ENCODE data around the gene ZNF213. TPM values are rescaled to one million over a fixed set of nuclear protein-coding genes. Genes with fewer than 3 reads are reported as not detected.

ZNF213 gene
- total and polyA plus RNA-seq, 10 donors: 2.4 to 11.4 (median 7.7) TPM

DNA sequence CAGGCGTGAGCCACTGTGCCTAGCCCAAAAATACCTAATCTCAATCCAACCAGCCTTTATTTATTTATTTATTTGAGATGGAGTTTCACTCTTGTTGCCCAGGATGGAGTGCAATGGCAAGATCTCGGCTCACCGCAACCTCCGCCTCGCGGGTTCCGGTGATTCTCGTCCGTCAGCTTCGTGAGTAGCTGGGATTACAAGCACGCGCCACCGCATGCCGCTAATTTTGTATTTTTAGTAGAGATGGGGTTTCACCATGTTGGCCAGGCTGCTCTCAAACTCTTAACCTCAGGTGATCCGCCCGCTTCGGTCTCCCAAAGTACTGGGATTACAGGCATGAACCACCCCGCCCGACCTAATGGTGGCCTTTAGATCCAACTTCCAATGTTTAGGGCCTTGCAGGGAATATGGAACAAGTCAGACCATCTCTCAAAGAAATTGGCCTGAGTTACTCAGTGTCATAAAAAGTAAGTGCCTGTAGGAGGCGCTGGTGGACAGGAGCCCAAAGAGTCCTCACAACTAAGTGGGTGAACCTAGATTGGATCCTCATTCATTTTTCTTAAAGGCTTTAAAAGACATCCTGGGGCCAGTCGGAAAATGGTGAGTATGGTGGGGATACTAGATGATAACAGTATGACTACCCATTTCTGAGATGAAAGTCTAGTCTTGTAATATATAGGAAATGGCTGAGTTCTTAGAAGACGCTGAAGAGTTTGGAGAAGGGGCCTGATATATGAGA lies 40.4 kb upstream of the ZNF213 start:
- no peak overlapping the region for H3K27ac ChIP-seq
- DNase-seq: peak; percentile 48
- H3K9me3 ChIP-seq: no peaks in the 10 kb centered on the region
- WGBS, 5 donors: 79 to 93% (median 87%) methylated on average over 22 of the region's 22 CpGs
- H3K4me1 ChIP-seq: peaks cover 9 to 60% (median 29%) of the 10 kb centered on the region in 6 donors
- intact Hi-C loops (cut with DNase I; ENCODE audit: low total_unique reads): no loop called here
- H3K27me3 ChIP-seq (replicated peaks in 1 of 7): peaks cover 0 to 6% (median 0%) of the 10 kb centered on the region in 7 donors
- TF ChIP-seq POLR2AphosphoS5 (IDR thresholded peaks at IDR 0.05) (no peak), CTCF (IDR thresholded peaks at IDR 0.05 in 8 of 11, conservative IDR thresholded peaks at IDR 0.05 in 3 of 11) (peak in 9 of 11 experiments; percentile 33 to 64 (median 54))
- no peak overlapping the region for H3K4me3 ChIP-seq
- no peaks in the 10 kb centered on the region for H3K36me3 ChIP-seq

- H3K36me3 ChIP-seq: no peaks in the 10 kb centered on the region
- H3K27ac ChIP-seq: peak overlapping the region in 6 of 8 donors; percentile 25 to 67 (median 54)
- peak; percentile 89 for DNase-seq
- H3K4me3 ChIP-seq: no peak overlapping the region
- intact Hi-C loops (cut with DNase I; ENCODE audit: low total_unique reads): no loop called here
- WGBS, 5 donors: 2 to 18% (median 6%) methylated on average over 4 of the region's 4 CpGs
- peaks cover 19 to 62% (median 42%) of the 10 kb centered on the region in 6 donors for H3K4me1 ChIP-seq
- H3K27me3 ChIP-seq (replicated peaks in 1 of 7): peaks cover 0 to 6% (median 0%) of the 10 kb centered on the region in 7 donors
- H3K9me3 ChIP-seq: no peaks in the 10 kb centered on the region
- TF ChIP-seq POLR2A (IDR thresholded peaks at IDR 0.05) (no peak), POLR2AphosphoS5 (IDR thresholded peaks at IDR 0.05) (peak in 1 of 3 donors; percentile 15), CTCF (IDR thresholded peaks at IDR 0.05 in 8 of 11, conservative IDR thresholded peaks at IDR 0.05 in 3 of 11) (peak in 8 of 11 experiments; percentile 21 to 55 (median 44))
Observed at GRCh38 chr16:3095869-3096268, 39.0 kb upstream of the ZNF213 start.

GRCh38 chr16:3096362-3096761 lies 38.5 kb upstream of the ZNF213 start:
- TF ChIP-seq POLR2A (IDR thresholded peaks at IDR 0.05) (no peak), POLR2AphosphoS5 (IDR thresholded peaks at IDR 0.05) (no peak), CTCF (IDR thresholded peaks at IDR 0.05 in 8 of 11, conservative IDR thresholded peaks at IDR 0.05 in 3 of 11) (no peak)
- peak; percentile 61 for DNase-seq
- Histone ChIP-seq H3K4me1 (peaks cover 24 to 62% (median 44%) of the 10 kb centered on the region in 6 donors), H3K4me3 (no peak overlapping the region), H3K27me3 (replicated peaks in 1 of 7) (peaks cover 0 to 6% (median 0%) of the 10 kb centered on the region in 7 donors), H3K9me3 (no peaks in the 10 kb centered on the region), H3K36me3 (no peaks in the 10 kb centered on the region), H3K27ac (peak overlapping the region in 6 of 8 donors; percentile 25 to 67 (median 54))
- intact Hi-C loops (cut with DNase I; ENCODE audit: low total_unique reads): no loop called here
- WGBS, 5 donors: 73 to 94% (median 82%) methylated on average over 6 of the region's 6 CpGs

DNA sequence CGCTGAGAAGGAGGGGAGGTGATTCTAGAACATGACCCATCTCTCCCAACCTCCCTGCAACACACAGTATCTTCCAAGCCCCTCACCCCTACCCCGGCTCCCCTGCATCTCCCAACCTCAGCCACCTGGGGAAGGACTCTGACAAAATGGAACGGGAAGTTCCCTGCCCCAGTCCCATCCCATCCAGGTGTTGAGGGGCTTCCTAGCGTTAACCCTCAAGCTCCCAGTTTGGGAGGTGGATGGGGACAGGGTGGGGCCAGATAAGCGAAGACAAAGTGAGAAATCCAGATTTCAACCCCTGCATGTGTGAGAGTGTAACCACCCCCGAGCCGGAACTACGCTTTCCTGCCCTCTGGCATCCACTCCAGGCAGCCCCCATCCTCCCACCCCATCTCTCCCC lies 37.6 kb upstream of the ZNF213 start:
- WGBS, 5 donors: 60 to 73% (median 73%) methylated on average over 8 of the region's 8 CpGs
- peak; percentile 43 for DNase-seq
- H3K4me3 ChIP-seq: no peak overlapping the region
- intact Hi-C loops (cut with DNase I; ENCODE audit: low total_unique reads): no loop called here
- peaks cover 26 to 66% (median 49%) of the 10 kb centered on the region in 6 donors for H3K4me1 ChIP-seq
- no peaks in the 10 kb centered on the region for H3K36me3 ChIP-seq
- TF ChIP-seq POLR2AphosphoS5 (IDR thresholded peaks at IDR 0.05) (no peak), CTCF (IDR thresholded peaks at IDR 0.05 in 8 of 11, conservative IDR thresholded peaks at IDR 0.05 in 3 of 11) (no peak), POLR2A (IDR thresholded peaks at IDR 0.05) (no peak)
- no peak overlapping the region for H3K27ac ChIP-seq
- no peaks in the 10 kb centered on the region for H3K9me3 ChIP-seq
- peaks cover 0 to 4% (median 0%) of the 10 kb centered on the region in 7 donors for H3K27me3 ChIP-seq (replicated peaks in 1 of 7)
